Testis (tissue), 2 donors: ENCODE data around the gene SORL1-AS1.

Experiments
- CTCF ChIP-seq, 3 experiments: fragments of 450-650 bp in 2 of 3; fragments of 200-600 bp in 1 of 3; sonication (generic) in 1 of 3; IDR thresholded peaks; one replicate each; pipeline ENCODE4 v1.5.1; 2016 to 2019; ENCODE audit warnings: antibody characterized with exemption in 3 of 3, mild to moderate bottlenecking in 2 of 3, moderate library complexity in 1 of 3
- POLR2A ChIP-seq: fragments of 450-650 bp; IDR thresholded peaks from one replicate; pipeline ENCODE4 v1.6.1; 2017; ENCODE audit warnings: antibody characterized with exemption, mild to moderate bottlenecking, moderate library complexity

DNA sequence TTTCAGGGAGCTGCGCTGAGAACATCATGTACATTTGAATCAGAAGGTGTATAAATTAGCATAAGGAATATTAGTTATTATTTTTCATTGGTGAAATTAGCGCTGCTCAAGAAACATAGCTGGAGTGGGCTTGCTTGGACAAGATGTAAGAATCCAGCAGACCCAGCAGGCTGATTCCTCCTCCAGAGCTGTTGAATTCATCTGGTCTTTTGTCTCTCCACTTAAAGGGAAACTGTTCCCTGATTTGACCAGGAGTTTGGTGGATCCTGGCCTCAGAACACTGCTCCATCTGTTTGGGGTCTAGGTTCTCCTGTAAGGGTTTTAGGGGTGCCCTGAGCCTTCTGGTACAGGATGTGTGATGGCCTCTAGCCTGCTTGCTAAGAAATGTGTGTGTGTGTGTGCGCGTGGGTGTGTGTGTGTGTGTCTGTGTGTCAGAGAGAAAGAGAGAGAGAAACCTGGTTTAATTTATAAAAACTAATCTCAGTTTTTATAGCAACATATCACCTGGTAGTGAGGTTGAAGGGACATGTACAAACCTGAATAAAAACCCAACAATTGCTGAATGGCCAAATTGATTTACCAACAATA lies 9.0 kb downstream of the SORL1-AS1 start:
- TF ChIP-seq CTCF (IDR thresholded peaks at IDR 0.05), result no peak
- TF ChIP-seq POLR2A, result no peak
